IPS-NIHi7 (cell line): Measurements from ENCODE around the gene SNRPE.
A peak's percentile ranks its signal among the peaks of the same experiment; 100 is the strongest.
"Not testable (repeated sequence)": the region's sequence is repeated elsewhere in the genome, so short reads cannot be mapped to it uniquely, and the experiment has no call there.

ENCODE experiments used
- DNase-seq: peaks from one replicate; pipeline ENCODE4 v3.0.0; 2012; ENCODE audit warnings: mixed read lengths; ENCODE audit errors: extremely low spot score

The SNRPE gene

GRCh38 chr1:203861379-203862184 is at the start of gene SNRPE:
Gene SNRPE (plus strand): TSS chr1:203861599. CDS start chr1:203861660, 61 bp downstream.
- peak; percentile 94 for DNase-seq

GRCh38 chr1:203813581-203814341 is 47.6 kb upstream of the SNRPE start:
- DNase-seq: no peak

- no peak for DNase-seq
These were observed 43.0 kb upstream of the SNRPE start for GRCh38 chr1:203818399-203818798.

GRCh38 chr1:203823306-203823705 is 38.1 kb upstream of the SNRPE start:
- no peak for DNase-seq

- DNase-seq: no peak
These were observed 35.2 kb upstream of the SNRPE start for GRCh38 chr1:203826175-203826574.

GRCh38 chr1:203828002-203828401 is 33.4 kb upstream of the SNRPE start:
- DNase-seq: no peak

GRCh38 chr1:203828503-203828902 is 32.9 kb upstream of the SNRPE start:
- no peak for DNase-seq

- not testable (repeated sequence) for DNase-seq
These were observed 32.2 kb upstream of the SNRPE start for GRCh38 chr1:203829247-203829646.

GRCh38 chr1:203835476-203835875 is 25.9 kb upstream of the SNRPE start:
- DNase-seq: no peak

GRCh38 chr1:203839081-203839480 is 22.3 kb upstream of the SNRPE start:
- no peak for DNase-seq

- DNase-seq: no peak
These were observed 21.1 kb upstream of the SNRPE start for GRCh38 chr1:203840208-203840808.

GRCh38 chr1:203842559-203842876 is 18.9 kb upstream of the SNRPE start:
- DNase-seq: no peak

GRCh38 chr1:203843435-203843834 is 18.0 kb upstream of the SNRPE start:
- no peak for DNase-seq

GRCh38 chr1:203853112-203853511 is 8.3 kb upstream of the SNRPE start:
- not testable (repeated sequence) for DNase-seq

GRCh38 chr1:203858055-203858454 is 3.3 kb upstream of the SNRPE start:
- no peak for DNase-seq

- DNase-seq: no peak
These were observed 2.4 kb upstream of the SNRPE start for GRCh38 chr1:203858975-203859374.

GRCh38 chr1:203860396-203861025 is 888 bp upstream of the SNRPE start:
- DNase-seq: no peak

- no peak for DNase-seq
These were observed 6.4 kb downstream of the SNRPE start for GRCh38 chr1:203867802-203868201.

GRCh38 chr1:203870245-203870644 is 8.8 kb downstream of the SNRPE start:
- DNase-seq: no peak

- peak; percentile 86 for DNase-seq
These were observed 9.9 kb downstream of the SNRPE start for GRCh38 chr1:203871114-203871880.

- no peak for DNase-seq
These were observed 11.7 kb downstream of the SNRPE start for GRCh38 chr1:203873094-203873493.
